HL-60 (cell line): ENCODE measurements around the gene ZNF598.

Source experiments
- DNase-seq, 2 experiments: peaks; one replicate each; pipeline ENCODE4 v3.0.0-alpha.2; 2010 to 2020; ENCODE audit warnings: low read depth in 1 of 2, low spot score in 1 of 2
- H3K27ac ChIP-seq: fragments of 250-450 bp; sonication (Bioruptor Pico); replicated peaks from 2 replicates; pipeline ENCODE4 v1.5.1; 2020; ENCODE audit warnings: mild to moderate bottlenecking, moderate library complexity
- H3K27me3 ChIP-seq: fragments of 250-450 bp; sonication (Bioruptor Pico); 2 replicates; pipeline ENCODE4 v1.5.1; 2021; ENCODE audit warnings: mild to moderate bottlenecking, moderate library complexity; ENCODE audit not compliant: insufficient read depth, poor library complexity, severe bottlenecking
- H3K4me3 ChIP-seq: replicated peaks from 2 replicates; pipeline ENCODE4 v1.5.1; 2011; ENCODE audit warnings: mild to moderate bottlenecking, control low read depth, low read length; ENCODE audit not compliant: insufficient read depth
- GABPA ChIP-seq: IDR thresholded peaks from 2 replicates; pipeline ENCODE4 v1.6.1; 2012; ENCODE audit warnings: low read depth
- POLR2AphosphoS5 ChIP-seq: IDR thresholded peaks from 2 replicates; pipeline ENCODE4 v1.6.1; 2012; ENCODE audit warnings: low read depth
- SPI1 ChIP-seq: IDR thresholded peaks from 2 replicates; pipeline ENCODE4 v1.6.1; 2012; ENCODE audit warnings: low read depth, mild to moderate bottlenecking, borderline replicate concordance
- TF ChIP-seq, protein P1 (sequence below): IDR thresholded peaks from 2 replicates; pipeline ENCODE4 v1.6.1; 2012; ENCODE audit warnings: low read depth; ENCODE audit not compliant: insufficient replicate concordance
- TF ChIP-seq, protein P2 (sequence below): IDR thresholded peaks from one replicate; pipeline ENCODE4 v1.5.1; 2011; ENCODE audit warnings: low read length, control low read depth, inconsistent platforms; ENCODE audit not compliant: insufficient read depth

Gene ZNF598

DNA sequence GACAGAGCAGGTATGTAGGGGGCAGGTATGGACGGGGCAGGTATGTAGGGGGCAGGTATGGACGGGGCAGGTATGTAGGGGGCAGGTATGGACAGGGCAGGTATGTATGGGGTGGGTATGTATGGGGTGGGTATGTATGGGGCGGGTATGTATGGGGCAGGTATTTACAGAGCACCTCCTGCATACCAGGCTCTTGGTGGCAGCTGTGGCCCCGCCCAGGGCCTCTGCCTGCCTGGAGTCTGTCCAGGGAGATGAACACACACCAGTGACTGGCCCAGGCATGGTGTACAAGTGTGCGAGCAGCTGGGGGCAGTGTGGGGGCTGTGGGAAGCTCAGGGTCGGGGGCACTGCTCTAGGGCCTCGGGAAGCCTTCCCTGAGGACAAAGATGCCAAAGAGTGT, 59.6 kb downstream of the ZNF598 start:
- Histone ChIP-seq H3K27ac (no peak overlapping the region), H3K4me3 (no peak overlapping the region), H3K27me3 (no peaks in the 10 kb centered on the region)
- TF ChIP-seq, protein P1, sequence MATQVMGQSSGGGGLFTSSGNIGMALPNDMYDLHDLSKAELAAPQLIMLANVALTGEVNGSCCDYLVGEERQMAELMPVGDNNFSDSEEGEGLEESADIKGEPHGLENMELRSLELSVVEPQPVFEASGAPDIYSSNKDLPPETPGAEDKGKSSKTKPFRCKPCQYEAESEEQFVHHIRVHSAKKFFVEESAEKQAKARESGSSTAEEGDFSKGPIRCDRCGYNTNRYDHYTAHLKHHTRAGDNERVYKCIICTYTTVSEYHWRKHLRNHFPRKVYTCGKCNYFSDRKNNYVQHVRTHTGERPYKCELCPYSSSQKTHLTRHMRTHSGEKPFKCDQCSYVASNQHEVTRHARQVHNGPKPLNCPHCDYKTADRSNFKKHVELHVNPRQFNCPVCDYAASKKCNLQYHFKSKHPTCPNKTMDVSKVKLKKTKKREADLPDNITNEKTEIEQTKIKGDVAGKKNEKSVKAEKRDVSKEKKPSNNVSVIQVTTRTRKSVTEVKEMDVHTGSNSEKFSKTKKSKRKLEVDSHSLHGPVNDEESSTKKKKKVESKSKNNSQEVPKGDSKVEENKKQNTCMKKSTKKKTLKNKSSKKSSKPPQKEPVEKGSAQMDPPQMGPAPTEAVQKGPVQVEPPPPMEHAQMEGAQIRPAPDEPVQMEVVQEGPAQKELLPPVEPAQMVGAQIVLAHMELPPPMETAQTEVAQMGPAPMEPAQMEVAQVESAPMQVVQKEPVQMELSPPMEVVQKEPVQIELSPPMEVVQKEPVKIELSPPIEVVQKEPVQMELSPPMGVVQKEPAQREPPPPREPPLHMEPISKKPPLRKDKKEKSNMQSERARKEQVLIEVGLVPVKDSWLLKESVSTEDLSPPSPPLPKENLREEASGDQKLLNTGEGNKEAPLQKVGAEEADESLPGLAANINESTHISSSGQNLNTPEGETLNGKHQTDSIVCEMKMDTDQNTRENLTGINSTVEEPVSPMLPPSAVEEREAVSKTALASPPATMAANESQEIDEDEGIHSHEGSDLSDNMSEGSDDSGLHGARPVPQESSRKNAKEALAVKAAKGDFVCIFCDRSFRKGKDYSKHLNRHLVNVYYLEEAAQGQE = no peak
- TF ChIP-seq SPI1 (no peak), POLR2AphosphoS5 (no peak), GABPA (no peak)
- TF ChIP-seq, protein P2, sequence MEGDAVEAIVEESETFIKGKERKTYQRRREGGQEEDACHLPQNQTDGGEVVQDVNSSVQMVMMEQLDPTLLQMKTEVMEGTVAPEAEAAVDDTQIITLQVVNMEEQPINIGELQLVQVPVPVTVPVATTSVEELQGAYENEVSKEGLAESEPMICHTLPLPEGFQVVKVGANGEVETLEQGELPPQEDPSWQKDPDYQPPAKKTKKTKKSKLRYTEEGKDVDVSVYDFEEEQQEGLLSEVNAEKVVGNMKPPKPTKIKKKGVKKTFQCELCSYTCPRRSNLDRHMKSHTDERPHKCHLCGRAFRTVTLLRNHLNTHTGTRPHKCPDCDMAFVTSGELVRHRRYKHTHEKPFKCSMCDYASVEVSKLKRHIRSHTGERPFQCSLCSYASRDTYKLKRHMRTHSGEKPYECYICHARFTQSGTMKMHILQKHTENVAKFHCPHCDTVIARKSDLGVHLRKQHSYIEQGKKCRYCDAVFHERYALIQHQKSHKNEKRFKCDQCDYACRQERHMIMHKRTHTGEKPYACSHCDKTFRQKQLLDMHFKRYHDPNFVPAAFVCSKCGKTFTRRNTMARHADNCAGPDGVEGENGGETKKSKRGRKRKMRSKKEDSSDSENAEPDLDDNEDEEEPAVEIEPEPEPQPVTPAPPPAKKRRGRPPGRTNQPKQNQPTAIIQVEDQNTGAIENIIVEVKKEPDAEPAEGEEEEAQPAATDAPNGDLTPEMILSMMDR = no peak
- no peak for DNase-seq

GRCh38 chr16:1949507-1949906, 60.1 kb downstream of the ZNF598 start:
- Histone ChIP-seq H3K27me3 (no peaks in the 10 kb centered on the region), H3K27ac (no peak overlapping the region), H3K4me3 (no peak overlapping the region)
- TF ChIP-seq, protein P1 = no peak
- TF ChIP-seq SPI1 (no peak), POLR2AphosphoS5 (no peak)
- TF ChIP-seq, protein P2 = no peak
- no peak for DNase-seq
